B cell (primary cell): Measurements from ENCODE around the gene ERC1. TPM values are rescaled to one million over a fixed set of nuclear protein-coding genes. Genes with fewer than 3 reads are reported as not detected.

Experiments used
- ATAC-seq: fragments of 200-7000 bp; cut with Tn5 transposase; one replicate; pipeline ENCODE4 v1.10.0; 2021; ENCODE audit warnings: low read depth, mild to moderate bottlenecking, moderate number of reproducible peaks, moderate library complexity
- CTCF ChIA-PET: fragments of 350-600 bp; sonication (Branson Sonifier 250); formaldehyde crosslinking; loops from one replicate; lab custom pipeline; 2021; ENCODE audit warnings: antibody characterized with exemption, inconsistent platforms; lab: Charles Lee
- POLR2A ChIA-PET: fragments of 350-600 bp; sonication (Branson Sonifier 250); formaldehyde crosslinking; loops from one replicate; lab custom pipeline; 2021; ENCODE audit warnings: antibody characterized with exemption; lab: Charles Lee
- DNase-seq: peaks from one replicate; pipeline ENCODE4 v3.0.0; 2013
- H2AFZ ChIP-seq: 2 replicates; pipeline ENCODE4 v1.6.1; 2012; ENCODE audit warnings: mild to moderate bottlenecking, low read depth, low read length; ENCODE audit not compliant: insufficient read depth, poor library complexity, severe bottlenecking
- H3K27ac ChIP-seq, 2 donors: 1 replicate in 1 of 2; 2 replicates in 1 of 2; pipeline ENCODE4 v1.5.1; 2012 to 2013; ENCODE audit warnings: low read length in 2 of 2, mild to moderate bottlenecking in 2 of 2, moderate library complexity in 1 of 2
- H3K27me3 ChIP-seq, 4 experiments: fragments of 200-600 bp in 1 of 4; sonication (generic) in 1 of 4; replicated peaks in 1 of 4; 1 replicate in 2 of 4; 2 replicates in 2 of 4; pipeline versions ENCODE4 v1.6.1 to v1.7.0; 2013 to 2016; ENCODE audit warnings: low read length in 3 of 4, mild to moderate bottlenecking in 2 of 4, mixed read lengths in 1 of 4, moderate library complexity in 1 of 4; ENCODE audit not compliant: insufficient read depth in 4 of 4, control insufficient read depth in 3 of 4; ENCODE audit errors: control extremely low read depth in 1 of 4
- H3K36me3 ChIP-seq, 2 experiments: replicated peaks in 1 of 2; 1 replicate in 1 of 2; 2 replicates in 1 of 2; pipeline versions ENCODE4 v1.6.1 to v1.7.1; 2013; ENCODE audit warnings: low read length in 1 of 2; ENCODE audit not compliant: insufficient read depth in 2 of 2, control insufficient read depth in 1 of 2; ENCODE audit errors: control extremely low read depth in 1 of 2, extremely low read depth in 1 of 2
- H3K4me1 ChIP-seq, 2 donors: fragments of 200-600 bp in 1 of 2; sonication (generic) in 1 of 2; 1 replicate in 1 of 2; 2 replicates in 1 of 2; pipeline versions ENCODE4 v1.5.1 to v1.6.1; 2013 to 2017; ENCODE audit warnings: low read length in 2 of 2; ENCODE audit not compliant: control insufficient read depth in 2 of 2, insufficient read depth in 2 of 2
- H3K4me2 ChIP-seq: replicated peaks from 2 replicates; pipeline ENCODE3; 2012; ENCODE audit warnings: mild to moderate bottlenecking, low read depth, low read length; ENCODE audit not compliant: poor library complexity, severe bottlenecking
- H3K4me3 ChIP-seq, 5 experiments: fragments of 200-600 bp in 1 of 5; sonication (generic) in 1 of 5; 1 replicate in 3 of 5; 2 replicates in 2 of 5; pipeline versions ENCODE4 v1.5.1 to v1.7.0; 2011 to 2016; ENCODE audit warnings: low read length in 4 of 5, mild to moderate bottlenecking in 4 of 5, low read depth in 2 of 5, control low read depth in 1 of 5, moderate library complexity in 1 of 5; ENCODE audit not compliant: insufficient read depth in 1 of 5; ENCODE audit errors: control extremely low read depth in 1 of 5, extremely low read depth in 1 of 5
- H3K79me2 ChIP-seq: fragments of 200-600 bp; sonication (generic); one replicate; pipeline ENCODE4 v1.6.0; 2016; ENCODE audit warnings: low read length; ENCODE audit not compliant: control insufficient read depth, insufficient read depth
- H3K9ac ChIP-seq: fragments of 200-600 bp; sonication (generic); 2 replicates; pipeline ENCODE4 v1.6.1; 2017; ENCODE audit warnings: mild to moderate bottlenecking, low read length, moderate library complexity
- H3K9me3 ChIP-seq, 3 donors: one replicate each; pipeline versions ENCODE4 v1.6.1 to v1.7.1; 2013; ENCODE audit warnings: low read length in 2 of 3; ENCODE audit not compliant: control insufficient read depth in 2 of 3, insufficient read depth in 1 of 3; ENCODE audit errors: control extremely low read depth in 1 of 3
- H4K20me1 ChIP-seq: 2 replicates; pipeline ENCODE4 v1.6.0; 2012; ENCODE audit warnings: mild to moderate bottlenecking, low read length; ENCODE audit not compliant: insufficient read depth, control insufficient read depth, poor library complexity, severe bottlenecking
- H3K27ac Mint-ChIP-seq: one replicate; pipeline ENCODE4 v1.8.0; 2021; ENCODE audit warnings: mixed read lengths
- H3K27me3 Mint-ChIP-seq: one replicate; pipeline ENCODE4 v1.8.0; 2021; ENCODE audit warnings: mixed read lengths
- H3K4me1 Mint-ChIP-seq: one replicate; pipeline ENCODE4 v1.8.0; 2021; ENCODE audit warnings: mixed read lengths
- H3K4me3 Mint-ChIP-seq: one replicate; pipeline ENCODE4 v1.8.0; 2021; ENCODE audit warnings: mixed read lengths
- H3K9me3 Mint-ChIP-seq: one replicate; pipeline ENCODE4 v1.8.0; 2022; ENCODE audit warnings: mixed read lengths; ENCODE audit not compliant: insufficient read depth
- CTCF ChIP-seq: fragments of 200-600 bp; IDR thresholded peaks from one replicate; pipeline ENCODE4 v1.8.0; 2022; ENCODE audit warnings: antibody characterized with exemption, mild to moderate bottlenecking
- EZH2 ChIP-seq: IDR thresholded peaks from 2 replicates; pipeline ENCODE4 v1.6.1; 2012; ENCODE audit warnings: borderline replicate concordance, low read depth, mild to moderate bottlenecking, moderate library complexity, low read length; ENCODE audit not compliant: insufficient read depth, poor library complexity, severe bottlenecking
- WGBS: methylation state at CpG from one replicate; pipeline ENCODE4 v1.1.5; 2013; ENCODE audit warnings: missing lambda C conversion rate; ENCODE audit not compliant: insufficient coverage; 5-methylcytosine and 5-hydroxymethylcytosine counted together
- intact Hi-C: fragments of 100-400 bp; cut with micrococcal nuclease; formaldehyde crosslinking; loops from one replicate; pipeline ENCODE4 v1.10.0; 2022
- polyA plus RNA-seq: library from polyadenylated mRNA; depleted of rRNA; stranded (reverse); fragments of >200 nt; gene quantifications from 2 replicates; pipeline ENCODE4 v1.2.3, GENCODE V29; 2012
- total RNA-seq, 2 donors: library from RNA; stranded (reverse); fragments of 120-200 nt in 1 of 2; gene quantifications; 1 replicate in 1 of 2; 2 replicates in 1 of 2; pipeline versions ENCODE4 v1.2.3 to v1.2.4, GENCODE V29; 2013 to 2022

ERC1 gene
- total and polyA plus RNA-seq, 2 donors (not counting 1 experiment from before 2014, with no cell fraction given) = 4.0 to 77.6 TPM

GRCh38 chr12:1083151-1083888, 92.3 kb downstream of the ERC1 start:
- no peak overlapping the region for H3K4me3 Mint-ChIP-seq
- H3K27me3 Mint-ChIP-seq = no peaks in the 10 kb centered on the region
- Histone ChIP-seq H2AFZ (no peak overlapping the region), H3K27me3 (no peaks in the 10 kb centered on the region), H3K4me3 (no peak overlapping the region), H3K79me2 (no peaks in the 10 kb centered on the region), H4K20me1 (no peaks in the 10 kb centered on the region), H3K27ac (peak overlapping the region in 1 of 2 donors; percentile 1), H3K4me2 (no peak overlapping the region), H3K36me3 (no peaks in the 10 kb centered on the region), H3K9me3 (no peaks in the 10 kb centered on the region), H3K9ac (no peak overlapping the region), H3K4me1 (no peaks in the 10 kb centered on the region)
- no peak for DNase-seq
- H3K27ac Mint-ChIP-seq = no peak overlapping the region
- H3K4me1 Mint-ChIP-seq = peaks cover 6% of the 10 kb centered on the region
- no peak for ATAC-seq
- CTCF ChIA-PET = interaction anchor here (0.8 to 1.9 kb wide), 4 partner anchors 10 to 513 kb away, joined by 3 to 7 read pairs (median 3); no protein-coding TSS in a partner anchor
- WGBS = 96% methylated on average over 12 of the region's 12 CpGs
- peaks cover 2% of the 10 kb centered on the region for H3K9me3 Mint-ChIP-seq
- intact Hi-C loops = no loop called here
- no peak for TF ChIP-seq EZH2
- no peak for TF ChIP-seq CTCF
- POLR2A ChIA-PET = no interaction called here

GRCh38 chr12:1083889-1084262, 92.9 kb downstream of the ERC1 start:
- Histone ChIP-seq H2AFZ (no peak overlapping the region), H3K4me1 (no peaks in the 10 kb centered on the region), H3K4me3 (no peak overlapping the region), H4K20me1 (no peaks in the 10 kb centered on the region), H3K9me3 (no peaks in the 10 kb centered on the region), H3K27ac (peak overlapping the region in 1 of 2 donors; percentile 1), H3K9ac (no peak overlapping the region), H3K4me2 (no peak overlapping the region), H3K27me3 (no peaks in the 10 kb centered on the region), H3K36me3 (no peaks in the 10 kb centered on the region), H3K79me2 (no peaks in the 10 kb centered on the region)
- DNase-seq (no peak), ATAC-seq (no peak)
- H3K4me3 Mint-ChIP-seq = no peak overlapping the region
- no peak overlapping the region for H3K27ac Mint-ChIP-seq
- no peaks in the 10 kb centered on the region for H3K27me3 Mint-ChIP-seq
- ChIA-PET POLR2A (no interaction called here), CTCF (interaction anchor here (1.9 kb wide), 1 partner anchor 9 kb away, joined by 7 read pairs; no protein-coding TSS in a partner anchor)
- H3K4me1 Mint-ChIP-seq = peaks cover 6% of the 10 kb centered on the region
- no peak for TF ChIP-seq CTCF
- no peak for TF ChIP-seq EZH2
- H3K9me3 Mint-ChIP-seq = peaks cover 2% of the 10 kb centered on the region
- WGBS = no CpG with 5 or more reads among the region's 3 CpGs
- intact Hi-C loops = no loop called here
